HG02852 (cell line): ENCODE measurements around the gene SGCG.
A peak's percentile ranks its signal among the peaks of the same experiment; 100 is the strongest.

Source experiments
- ATAC-seq: cut with Tn5 transposase; IDR thresholded peaks from one replicate; pipeline ENCODE4 v1.9.1; 2021; ENCODE audit warnings: mild to moderate bottlenecking, moderate library complexity; ENCODE audit not compliant: unreplicated experiment

SGCG gene

GRCh38 chr13:23323946-23324709, 143.3 kb downstream of the SGCG start:
- no peak for ATAC-seq

DNA sequence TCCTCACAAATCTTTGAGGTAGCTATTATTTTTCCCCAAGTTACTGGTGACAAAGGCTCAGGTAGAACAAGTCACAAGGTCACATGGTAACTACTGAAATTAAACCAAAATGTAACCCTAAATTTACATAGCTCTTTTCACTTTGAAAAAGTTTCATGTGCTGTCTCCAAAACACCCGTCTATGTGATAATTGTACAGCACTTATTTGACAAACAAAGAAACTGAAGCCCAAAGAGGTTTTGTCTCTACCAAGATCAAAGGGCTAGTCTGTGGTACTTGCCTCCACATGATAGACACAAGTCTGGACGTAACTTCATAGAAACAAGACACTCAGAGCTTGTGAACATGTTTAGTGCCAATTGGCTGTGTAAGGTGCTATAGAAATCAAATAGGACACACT, 144.4 kb downstream of the SGCG start:
- ATAC-seq: peak; percentile 61

DNA sequence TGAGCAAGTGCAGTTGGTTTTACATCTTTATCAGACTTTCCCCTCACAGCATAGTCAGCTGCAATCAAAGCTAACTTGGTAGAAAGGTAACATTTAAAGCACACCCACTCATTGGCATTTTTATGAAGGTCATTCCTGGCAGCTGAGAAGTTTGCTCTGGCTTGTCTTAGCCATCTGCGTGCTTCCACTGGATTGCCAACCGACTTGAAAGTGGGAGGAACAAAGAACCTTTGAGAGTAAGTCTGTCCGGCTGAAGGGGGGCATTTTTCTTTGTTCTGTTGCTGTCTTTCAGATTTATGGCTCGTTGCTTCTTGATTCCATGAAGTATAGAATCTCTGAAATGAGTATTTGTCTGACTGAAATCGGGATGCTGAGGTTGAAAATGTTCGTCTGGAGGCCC, 149.6 kb downstream of the SGCG start:
- no peak for ATAC-seq

DNA sequence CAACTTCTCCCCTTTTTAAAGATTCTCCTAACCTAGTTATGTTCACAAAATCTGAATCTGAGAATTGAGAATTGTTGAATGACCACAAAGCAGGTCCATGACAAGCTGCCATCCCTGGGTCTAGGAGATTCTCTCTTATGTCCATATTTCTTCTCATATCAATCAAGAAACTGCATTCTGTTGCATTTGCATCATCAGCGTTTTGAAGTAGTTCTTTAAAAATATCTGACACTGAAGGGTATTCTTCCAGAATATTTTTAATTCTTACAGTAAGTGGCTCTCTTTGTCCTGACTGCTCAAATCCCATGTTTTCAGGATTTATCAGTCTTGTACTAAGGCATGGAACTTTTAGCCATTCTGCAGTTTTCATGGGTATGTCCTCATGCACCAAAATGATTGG, 158.4 kb downstream of the SGCG start:
- no peak for ATAC-seq

DNA sequence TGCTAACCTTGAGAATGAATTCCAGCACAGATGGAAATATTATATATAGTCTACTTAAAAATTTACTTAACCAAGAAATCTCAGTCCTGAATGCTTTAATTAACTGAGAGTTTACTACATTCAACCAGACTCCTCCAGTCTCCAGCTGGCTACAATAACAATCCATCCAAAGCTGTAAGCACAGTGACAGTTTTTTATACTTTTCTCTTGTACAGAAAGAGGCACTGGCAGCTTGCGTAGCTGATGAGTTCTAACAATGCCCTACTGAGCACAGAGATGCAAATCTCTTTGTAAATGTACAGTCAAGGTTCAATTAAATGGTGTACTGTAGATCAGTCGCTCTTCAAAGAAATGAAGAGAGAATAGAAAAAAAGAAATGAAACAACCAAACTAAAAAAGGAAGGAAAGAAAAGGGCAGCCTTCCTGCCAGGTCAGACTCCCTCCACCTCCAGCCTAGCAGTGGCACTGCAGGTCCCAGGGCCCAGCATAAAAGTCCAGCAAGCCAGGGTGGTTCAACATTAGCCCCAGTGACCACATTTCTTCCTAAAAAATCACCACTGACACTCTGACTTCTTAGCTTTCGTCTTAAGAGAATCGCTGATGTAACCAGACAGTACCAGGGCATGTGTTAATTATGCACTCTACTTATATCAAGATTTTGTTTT, 164.3 kb downstream of the SGCG start:
- no peak for ATAC-seq

DNA sequence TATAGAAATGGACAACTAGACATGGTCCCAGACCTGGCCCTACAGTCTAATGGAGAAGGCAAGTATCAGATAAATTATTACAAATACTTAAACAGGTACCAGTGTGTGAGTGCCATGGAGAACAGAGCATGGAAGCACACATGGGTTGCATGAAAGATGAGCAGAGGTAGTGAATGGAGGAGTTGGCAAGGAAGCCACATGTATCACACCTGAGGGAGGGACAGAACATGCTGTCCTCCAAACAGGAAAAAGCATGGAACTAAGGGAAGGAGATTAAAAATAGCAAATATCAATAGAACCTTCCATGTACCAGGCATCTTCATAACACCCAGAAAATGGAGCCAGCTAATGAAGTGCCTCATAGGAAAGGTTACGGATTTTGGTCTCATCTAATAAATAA, 166.8 kb downstream of the SGCG start:
- no peak for ATAC-seq

- no peak for ATAC-seq
Measured at GRCh38 chr13:23348262-23349127, 167.7 kb downstream of the SGCG start.

- no peak for ATAC-seq
Measured at GRCh38 chr13:23349161-23349897, 168.6 kb downstream of the SGCG start.

- no peak for ATAC-seq
Measured at GRCh38 chr13:23350009-23350408, 169.2 kb downstream of the SGCG start.

DNA sequence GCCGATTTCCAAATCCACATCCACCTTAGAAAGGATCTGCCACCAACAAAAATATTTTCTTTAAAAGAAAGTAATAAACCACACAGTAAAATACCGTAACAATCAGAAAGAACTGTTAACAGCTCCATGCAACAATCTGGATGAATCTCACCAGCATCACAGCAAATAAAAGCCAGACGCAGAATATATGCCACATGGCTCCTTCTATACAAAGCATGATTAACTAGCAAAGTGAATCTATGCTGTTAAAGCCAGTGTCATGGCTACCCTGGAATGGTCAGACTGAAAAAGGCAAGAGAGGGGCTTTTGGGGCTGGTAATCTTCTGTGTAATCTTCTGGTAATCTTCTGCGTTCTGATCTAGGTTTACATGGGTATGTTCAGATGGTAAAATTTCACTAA, 171.4 kb downstream of the SGCG start:
- no peak for ATAC-seq

DNA sequence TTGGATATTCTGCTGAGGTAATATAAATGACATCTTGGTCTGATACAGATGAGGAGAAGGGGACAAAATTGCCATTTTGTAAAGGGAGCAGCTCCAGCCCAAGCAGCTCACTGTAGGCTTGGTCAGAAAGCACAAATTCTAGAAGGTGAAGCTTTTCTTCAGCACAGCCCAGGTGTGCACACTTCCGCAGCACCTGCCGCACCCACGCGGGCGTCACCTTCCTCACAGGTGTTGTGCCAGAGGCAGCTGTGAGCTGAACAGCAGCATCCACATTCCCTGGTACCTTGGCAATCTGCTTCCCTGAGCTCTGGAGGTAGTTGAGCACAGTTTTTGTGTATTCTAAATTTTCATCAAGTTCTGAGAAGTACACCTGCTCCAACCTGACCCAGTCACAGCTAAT, 173.7 kb downstream of the SGCG start:
- no peak for ATAC-seq

DNA sequence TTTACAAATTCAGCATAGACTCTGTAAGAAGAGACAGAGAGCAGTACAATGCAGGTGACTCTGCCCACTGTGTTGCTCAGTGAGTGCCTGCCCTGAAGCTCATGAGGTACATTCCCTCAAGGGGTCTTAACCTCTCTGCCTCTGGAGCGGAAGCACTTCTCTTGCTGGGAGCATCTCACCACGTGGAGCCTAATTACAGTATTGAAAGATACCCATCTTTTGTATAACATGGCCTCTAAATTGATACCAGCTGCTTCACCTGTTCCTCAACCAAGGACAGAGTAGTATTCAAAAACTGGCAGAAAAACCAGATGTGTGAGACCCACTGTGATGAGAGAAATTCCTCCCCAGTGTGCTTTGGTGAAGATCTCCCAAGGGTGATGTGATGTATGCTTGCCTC, 175.6 kb downstream of the SGCG start:
- ATAC-seq: no peak

- ATAC-seq: no peak
Measured at GRCh38 chr13:23357349-23357748, 176.6 kb downstream of the SGCG start.

GRCh38 chr13:23359882-23360281, 179.1 kb downstream of the SGCG start:
- ATAC-seq: no peak

GRCh38 chr13:23365652-23366051, 184.9 kb downstream of the SGCG start:
- ATAC-seq: no peak

- ATAC-seq: no peak
Measured at GRCh38 chr13:23367907-23368306, 187.1 kb downstream of the SGCG start.

DNA sequence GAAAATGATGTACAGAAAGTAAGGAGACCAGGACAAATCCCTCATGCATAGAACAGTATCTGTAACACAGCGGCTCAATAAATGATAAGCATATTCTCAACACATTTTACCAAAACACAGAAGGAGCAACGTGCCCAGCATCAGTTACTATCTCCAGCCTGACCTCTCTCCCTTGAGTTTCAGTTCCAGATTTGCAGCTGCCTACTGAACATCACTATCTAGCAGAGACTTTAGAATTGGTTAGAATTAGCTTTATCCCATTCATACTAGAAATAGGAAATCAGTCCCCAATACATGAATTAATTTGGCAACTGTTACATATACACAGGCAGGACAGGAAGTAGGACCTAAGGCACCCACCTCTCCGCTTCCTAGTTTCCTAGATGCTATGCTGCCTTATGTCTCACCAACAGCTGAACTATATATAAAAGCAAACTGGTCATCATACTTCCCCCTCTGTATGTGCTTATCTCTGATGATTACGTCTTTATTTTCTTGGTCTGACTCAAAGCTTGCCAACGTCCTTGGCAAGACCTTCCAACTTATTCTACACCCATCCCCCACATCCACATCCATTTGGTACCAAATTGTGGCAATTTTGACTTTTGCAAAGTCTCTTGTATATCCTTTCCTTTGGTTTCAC, 191.6 kb downstream of the SGCG start:
- ATAC-seq: no peak
